GM12865 (cell line): ENCODE measurements around the gene KLHDC10.

Experiments used
- DNase-seq: peaks from one replicate; pipeline ENCODE4 v3.0.0; 2010; ENCODE audit warnings: low read depth
- H3K4me3 ChIP-seq: 2 replicates; pipeline ENCODE4 v1.5.1; 2011; ENCODE audit warnings: mild to moderate bottlenecking, low read depth, low read length, control low read depth
- TF ChIP-seq, protein P1 (sequence below): IDR thresholded peaks from 2 replicates; pipeline ENCODE4 v1.5.1; 2011; ENCODE audit warnings: low read length, control low read depth, low read depth, inconsistent platforms; ENCODE audit not compliant: insufficient read depth; ENCODE audit errors: missing control alignments

KLHDC10 gene

DNA sequence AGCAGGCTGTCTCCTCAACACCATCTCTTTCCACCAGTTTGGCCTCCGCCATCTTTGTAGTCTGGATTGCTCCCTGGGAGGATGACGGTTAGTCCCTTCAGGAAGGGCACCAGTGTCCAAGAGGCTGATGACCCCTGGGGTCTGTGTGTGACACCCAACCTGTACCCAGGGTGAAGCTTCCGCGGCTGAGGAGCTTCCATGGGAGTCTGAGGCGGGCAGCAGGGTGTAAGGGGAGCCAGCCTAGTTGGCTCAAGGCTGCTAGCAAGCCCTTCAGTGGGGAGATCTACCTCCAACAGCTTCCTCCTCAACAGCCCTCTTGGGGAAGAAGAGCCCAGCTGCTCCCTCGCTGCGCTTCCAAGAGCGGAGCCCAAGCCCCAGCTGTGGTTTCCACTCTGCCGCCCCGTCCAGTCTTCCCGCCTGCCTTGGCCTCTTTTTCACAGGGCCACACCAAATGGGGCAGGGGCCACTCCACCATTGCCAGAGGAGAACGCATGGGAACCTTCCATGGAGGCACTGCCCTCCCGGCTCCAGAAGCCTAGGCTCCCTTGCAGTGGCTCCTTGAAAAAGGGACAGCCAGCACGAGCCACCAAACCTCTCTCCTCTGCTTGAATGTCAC is 77.5 kb downstream of the KLHDC10 start:
- TF ChIP-seq, protein P1, sequence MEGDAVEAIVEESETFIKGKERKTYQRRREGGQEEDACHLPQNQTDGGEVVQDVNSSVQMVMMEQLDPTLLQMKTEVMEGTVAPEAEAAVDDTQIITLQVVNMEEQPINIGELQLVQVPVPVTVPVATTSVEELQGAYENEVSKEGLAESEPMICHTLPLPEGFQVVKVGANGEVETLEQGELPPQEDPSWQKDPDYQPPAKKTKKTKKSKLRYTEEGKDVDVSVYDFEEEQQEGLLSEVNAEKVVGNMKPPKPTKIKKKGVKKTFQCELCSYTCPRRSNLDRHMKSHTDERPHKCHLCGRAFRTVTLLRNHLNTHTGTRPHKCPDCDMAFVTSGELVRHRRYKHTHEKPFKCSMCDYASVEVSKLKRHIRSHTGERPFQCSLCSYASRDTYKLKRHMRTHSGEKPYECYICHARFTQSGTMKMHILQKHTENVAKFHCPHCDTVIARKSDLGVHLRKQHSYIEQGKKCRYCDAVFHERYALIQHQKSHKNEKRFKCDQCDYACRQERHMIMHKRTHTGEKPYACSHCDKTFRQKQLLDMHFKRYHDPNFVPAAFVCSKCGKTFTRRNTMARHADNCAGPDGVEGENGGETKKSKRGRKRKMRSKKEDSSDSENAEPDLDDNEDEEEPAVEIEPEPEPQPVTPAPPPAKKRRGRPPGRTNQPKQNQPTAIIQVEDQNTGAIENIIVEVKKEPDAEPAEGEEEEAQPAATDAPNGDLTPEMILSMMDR, result no peak
- DNase-seq, result no peak
- H3K4me3 ChIP-seq, result no peak overlapping the region

DNA sequence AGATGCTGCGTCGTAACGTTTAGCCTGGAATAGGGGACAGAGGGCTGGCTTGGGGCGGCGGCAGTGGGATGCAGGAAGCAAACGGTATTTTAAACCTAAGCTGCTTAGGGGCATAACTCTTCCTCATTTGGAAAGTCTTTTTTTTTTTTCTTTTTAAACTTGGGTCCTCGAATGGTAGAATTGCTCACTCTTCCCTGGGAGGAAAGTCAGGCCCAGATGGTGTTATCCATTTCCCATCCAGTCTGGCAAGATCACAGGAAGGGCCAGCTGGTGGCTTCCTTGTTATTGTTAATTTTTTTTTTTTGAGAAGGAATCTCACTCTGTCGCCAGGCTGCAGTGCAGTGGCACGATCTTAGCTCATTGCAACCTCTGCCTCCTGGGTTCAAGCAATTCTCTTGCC is 78.2 kb downstream of the KLHDC10 start:
- DNase-seq, result no peak
- TF ChIP-seq, protein P1, result no peak
- no peak overlapping the region for H3K4me3 ChIP-seq

DNA sequence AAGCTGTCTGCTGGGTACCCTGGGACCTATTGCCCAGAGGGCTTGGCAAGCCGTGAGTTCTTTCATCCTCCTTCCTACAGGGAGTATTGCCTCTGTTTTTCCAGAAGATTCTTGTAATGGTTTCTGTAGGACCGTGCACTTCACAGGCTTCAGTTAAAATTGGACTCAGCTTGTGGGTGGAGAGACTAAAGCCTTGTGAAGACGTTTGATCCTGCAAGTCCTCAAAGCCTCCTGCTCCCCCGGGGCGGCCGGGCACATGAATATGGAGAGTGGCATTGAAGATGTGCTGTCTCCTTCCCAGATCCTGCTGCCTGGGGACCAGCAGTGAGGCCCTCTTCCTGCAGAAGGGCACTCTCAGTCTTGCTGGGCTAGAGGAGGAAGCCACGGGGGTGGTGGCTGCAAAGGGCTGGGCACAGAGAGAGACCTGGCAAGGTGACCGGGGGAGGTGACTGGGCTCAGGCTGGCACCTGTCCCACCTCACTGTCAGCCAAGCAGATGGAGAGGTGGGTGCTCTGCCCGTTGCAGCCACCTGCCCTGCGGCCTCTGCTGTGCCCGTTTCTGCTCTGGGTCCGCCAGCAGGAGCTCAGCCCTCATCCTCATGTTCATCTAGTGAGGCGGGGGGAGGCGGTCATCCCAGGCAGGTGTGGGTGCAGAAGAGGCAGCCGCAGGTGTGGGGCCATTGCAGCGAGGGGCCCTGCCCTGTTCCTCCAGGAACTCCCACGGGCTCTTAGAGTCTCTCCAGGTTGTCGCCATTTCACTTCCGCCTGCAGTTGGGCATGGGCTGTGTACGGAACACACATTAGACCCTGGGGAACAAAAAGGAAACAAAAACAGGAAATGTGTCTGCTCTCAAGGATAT is 79.2 kb downstream of the KLHDC10 start:
- no peak overlapping the region for H3K4me3 ChIP-seq
- peak; percentile 68 for DNase-seq

DNA sequence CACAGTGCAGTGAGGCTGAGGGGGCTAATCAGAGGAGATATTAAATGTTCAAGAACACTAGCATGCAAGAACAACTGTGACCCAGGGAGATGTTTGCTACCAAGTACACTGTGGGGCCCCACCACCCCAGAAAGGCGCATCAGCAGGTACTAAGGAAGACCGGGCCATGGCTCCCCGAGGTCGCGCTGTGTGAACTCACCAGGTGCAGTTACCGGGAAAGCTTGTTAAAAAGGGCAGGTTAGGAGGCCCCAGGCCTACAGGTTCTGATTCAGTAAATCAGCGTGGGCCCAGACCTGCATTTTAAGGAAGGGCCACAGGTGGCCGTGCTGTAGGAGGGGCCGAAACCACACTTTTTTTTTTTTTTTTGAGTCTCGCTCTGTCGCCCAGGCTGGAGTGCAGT is 80.3 kb downstream of the KLHDC10 start:
- TF ChIP-seq, protein P1, result no peak
- no peak overlapping the region for H3K4me3 ChIP-seq
- DNase-seq, result peak; percentile 45

More for the DNA sequence above, 79.2 kb downstream of the KLHDC10 start:
- TF ChIP-seq, protein P1, result no peak

DNA sequence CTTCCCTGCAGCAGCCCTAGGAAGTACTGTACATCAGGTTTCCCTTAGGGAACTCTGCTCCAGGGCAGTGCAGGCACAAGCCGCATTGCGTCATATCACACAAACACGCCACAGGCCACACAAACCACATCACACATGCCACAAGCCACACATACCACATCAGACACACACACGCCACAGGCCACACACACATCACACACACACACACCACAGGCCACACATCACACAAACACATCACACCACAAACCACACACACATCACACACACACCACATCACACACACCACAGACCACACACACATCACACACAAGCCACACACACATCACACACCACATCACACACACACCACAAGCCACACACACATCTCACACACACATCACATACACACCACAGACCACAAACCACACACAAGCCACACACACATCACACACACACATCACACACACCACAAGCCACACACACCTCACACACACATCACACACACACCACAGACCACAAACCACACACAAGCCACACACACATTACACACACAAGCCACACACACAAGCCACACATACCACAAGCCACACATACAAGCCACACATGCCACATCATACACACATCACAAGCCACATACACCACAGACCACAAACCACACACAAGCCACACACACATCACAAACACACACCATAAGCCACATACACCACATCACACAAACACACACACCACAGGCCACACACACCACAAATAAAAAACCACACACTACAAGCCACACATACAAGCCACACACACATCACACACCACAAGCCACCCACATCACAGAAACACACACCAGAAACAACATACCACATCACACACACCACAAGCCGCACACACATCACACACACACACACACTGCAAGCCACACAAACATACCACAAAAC is 81.5 kb downstream of the KLHDC10 start:
- H3K4me3 ChIP-seq, result no peak overlapping the region
- peak; percentile 40 for DNase-seq
- TF ChIP-seq, protein P1, result no peak

DNA sequence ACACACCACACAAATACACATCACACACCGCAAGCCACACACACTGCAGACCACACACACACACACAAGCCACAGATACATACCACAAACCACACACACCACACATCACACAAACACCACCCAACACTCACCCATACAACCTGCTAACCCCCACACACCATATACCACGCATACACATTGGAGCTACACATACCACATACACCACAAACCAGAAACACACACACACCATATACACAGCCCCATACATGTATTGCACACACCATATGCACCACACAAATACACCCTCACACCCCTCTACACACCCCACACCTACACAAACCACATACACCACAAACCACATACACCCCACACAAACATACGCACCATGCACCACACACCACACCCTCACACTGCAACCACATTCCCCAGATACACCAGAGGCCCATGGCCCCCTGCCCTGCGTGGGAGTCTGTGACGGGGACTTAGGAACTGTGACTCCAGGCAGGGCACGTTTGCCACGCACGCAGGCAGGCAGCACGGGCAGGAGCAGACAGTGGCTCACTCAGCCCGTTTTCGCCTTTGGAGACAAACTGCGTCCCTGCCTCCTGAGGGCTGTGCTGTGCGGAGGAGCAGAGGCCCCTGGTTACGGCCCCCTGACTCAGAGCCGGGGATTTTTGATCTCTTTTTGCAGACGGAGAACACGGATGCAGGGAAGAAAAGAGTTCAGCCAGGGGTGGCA is 82.3 kb downstream of the KLHDC10 start:
- H3K4me3 ChIP-seq, result no peak overlapping the region
- TF ChIP-seq, protein P1, result no peak
- DNase-seq, result no peak
